Right lobe of liver (tissue), 6 donors: ENCODE results near the gene SELENOV. TPM values are rescaled to one million over a fixed set of nuclear protein-coding genes. Genes with fewer than 3 reads are reported as not detected.

Experiments used
- ATAC-seq, 4 donors: fragments of 200-7000 bp; cut with Tn5 transposase; one replicate each; pipeline ENCODE4 v1.9.1; 2020; ENCODE audit warnings: mild to moderate bottlenecking in 4 of 4, moderate library complexity in 4 of 4
- DNase-seq, 3 donors: peaks; one replicate each; pipeline ENCODE4 v3.0.0-alpha.2; 2020
- H3K27ac ChIP-seq, 3 donors: fragments of 200-600 bp; one replicate each; pipeline ENCODE4 v1.8.0; 2022
- H3K27me3 ChIP-seq, 2 donors: fragments of 200-600 bp; one replicate each; pipeline ENCODE4 v1.8.0; 2022
- H3K36me3 ChIP-seq, 4 donors: fragments of 200-600 bp; sonication (generic) in 1 of 4; one replicate each; pipeline versions ENCODE4 v1.5.1 to v1.8.0; 2017 to 2022; ENCODE audit warnings: control low read depth in 1 of 4
- H3K4me1 ChIP-seq, 4 donors: fragments of 200-600 bp; sonication (generic) in 1 of 4; one replicate each; pipeline versions ENCODE4 v1.5.1 to v1.8.0; 2017 to 2022; ENCODE audit warnings: control low read depth in 1 of 4
- H3K4me3 ChIP-seq, 3 donors: fragments of 200-600 bp; one replicate each; pipeline ENCODE4 v1.8.0; 2022
- H3K9me3 ChIP-seq, 4 donors: fragments of 200-600 bp; sonication (generic) in 1 of 4; one replicate each; pipeline versions ENCODE4 v1.5.1 to v1.8.0; 2017 to 2022; ENCODE audit warnings: control low read depth in 1 of 4
- CTCF ChIP-seq, 4 donors: fragments of 200-600 bp in 3 of 4; fragments of 450-650 bp in 1 of 4; IDR thresholded peaks; one replicate each; pipeline versions ENCODE4 v1.5.1 to v1.8.0; 2016 to 2022; ENCODE audit warnings: antibody characterized with exemption in 4 of 4, mild to moderate bottlenecking in 2 of 4
- POLR2A ChIP-seq: fragments of 450-650 bp; IDR thresholded peaks from one replicate; pipeline ENCODE4 v1.6.1; 2017; ENCODE audit warnings: antibody characterized with exemption, mild to moderate bottlenecking
- WGBS: methylation state at CpG from one replicate; pipeline ENCODE4 v1.1.6; 2018; ENCODE audit warnings: low coverage, low lambda C conversion rate; ENCODE audit not compliant: insufficient coverage; ENCODE audit errors: missing lambda C conversion rate; 5-methylcytosine and 5-hydroxymethylcytosine counted together
- intact Hi-C, 2 donors: fragments of 100-400 bp; cut with DNase I; formaldehyde crosslinking; loops; one replicate each; pipeline versions ENCODE4 v1.11.2 to v1.14.1; 2022
- total RNA-seq, 6 experiments: library from RNA; depleted of rRNA in 2 of 6; stranded (reverse); fragments of >200 nt in 2 of 6; fragmentation: NEBNext Ultra II Directional in 3 of 6; extraction: Animal tissue kit (Norgen Biotek cat#: 25700) in 3 of 6; gene quantifications; one replicate each; pipeline versions ENCODE4 v1.1.0 to v1.2.4, GENCODE V29; 2016 to 2023
- donor health status: DM: no; HTN: yes; CAD: no.
- donor health status: DM: no; HTN: no; CAD: no.
- donor health status: DM: no; HTN: no; CAD: no.
- donor health status: DM: no; HTN: yes; CAD: no.
- donor health status: DM: no; HTN: yes; CAD: no.

SELENOV gene
- total RNA-seq, 6 experiments from 2014 or later, result not detected

DNA sequence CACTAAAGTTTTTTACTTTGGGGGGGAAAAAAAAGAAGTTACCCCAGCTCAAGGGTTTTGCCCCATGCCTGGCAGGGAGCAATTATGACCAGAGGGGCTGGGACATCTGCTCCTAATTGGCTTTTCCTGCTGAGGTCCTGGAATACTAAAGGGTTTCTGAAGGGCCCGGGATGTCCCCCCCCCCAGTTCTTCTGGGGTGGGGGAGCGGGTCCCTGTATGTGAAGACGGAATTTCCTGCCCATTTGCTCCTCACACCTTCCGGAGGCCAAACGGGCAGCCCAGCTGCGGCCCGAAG, 17.3 kb upstream of the SELENOV start:
- TF ChIP-seq POLR2A (no peak), CTCF (IDR thresholded peaks at IDR 0.05) (no peak)
- Histone ChIP-seq H3K36me3 (no peaks in the 10 kb centered on the region), H3K9me3 (no peaks in the 10 kb centered on the region), H3K4me1 (peaks cover 0 to 4% (median 0%) of the 10 kb centered on the region in 4 donors), H3K4me3 (no peak overlapping the region), H3K27ac (no peak overlapping the region), H3K27me3 (peaks cover 0 to 13% of the 10 kb centered on the region in 2 donors)
- ATAC-seq (no peak), DNase-seq (no peak)
- WGBS, result 0% methylated on average over 1 of the region's 7 CpGs
- intact Hi-C loops, result no loop called here

GRCh38 chr19:39497996-39498797, 16.7 kb upstream of the SELENOV start:
- peaks cover 0 to 13% of the 10 kb centered on the region in 2 donors for H3K27me3 ChIP-seq

GRCh38 chr19:39498798-39499642, 15.9 kb upstream of the SELENOV start, which contains the start of gene DLL3:
Gene DLL3, plus strand, starts transcription at chr19:39498947. Its CDS starts 28 bp downstream, at chr19:39498975.
- intact Hi-C loops, result no loop called here
- no peak for DNase-seq
- Histone ChIP-seq H3K4me3 (no peak within 1 kb of the TSS), H3K27me3 (peaks cover 0 to 13% of the 10 kb centered on the region in 2 donors), H3K9me3 (no peaks in the 10 kb centered on the region), H3K4me1 (peaks cover 0 to 4% (median 0%) of the 10 kb centered on the region in 4 donors), H3K36me3 (no peaks in the 10 kb centered on the region), H3K27ac (no peak within 1 kb of the TSS)
- 2% methylated on average over 29 of the region's 60 CpGs for WGBS
- peak in 2 of 4 donors; percentile 7 for ATAC-seq
- TF ChIP-seq POLR2A (no peak), CTCF (IDR thresholded peaks at IDR 0.05) (no peak)

More at GRCh38 chr19:39497996-39498797, 16.7 kb upstream of the SELENOV start:
- H3K4me1 ChIP-seq, result peaks cover 0 to 4% (median 0%) of the 10 kb centered on the region in 4 donors
- H3K9me3 ChIP-seq, result no peaks in the 10 kb centered on the region
- intact Hi-C loops, result no loop called here
- 1% methylated on average over 23 of the region's 40 CpGs for WGBS
- no peak for DNase-seq
- no peaks in the 10 kb centered on the region for H3K36me3 ChIP-seq
- H3K4me3 ChIP-seq, result no peak overlapping the region
- H3K27ac ChIP-seq, result no peak overlapping the region
- ATAC-seq, result peak; percentile 24 to 81 (median 57)
- TF ChIP-seq POLR2A (no peak), CTCF (IDR thresholded peaks at IDR 0.05) (peak in 1 of 4 donors; percentile 34)

DNA sequence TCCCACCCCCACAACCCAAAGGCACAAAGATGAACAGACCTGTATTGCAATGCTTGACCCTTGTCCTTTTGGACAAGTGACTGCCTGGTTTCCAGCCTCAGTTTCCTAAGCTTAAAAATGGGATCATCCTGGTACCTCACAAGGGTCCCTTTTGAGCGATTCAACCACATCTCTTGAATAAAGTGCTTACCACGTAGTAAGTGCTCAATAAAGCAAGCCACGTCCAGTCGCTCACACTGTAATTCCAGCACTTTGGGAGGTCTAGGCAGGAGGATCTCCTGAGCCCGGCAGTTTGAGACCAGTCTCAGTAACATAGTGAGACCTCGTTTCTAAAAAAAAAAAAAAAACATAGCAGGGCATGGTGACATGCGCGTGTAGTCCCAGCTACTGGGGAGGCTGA, 15.0 kb upstream of the SELENOV start:
- intact Hi-C loops, result no loop called here
- ATAC-seq (no peak), DNase-seq (no peak)
- Histone ChIP-seq H3K27me3 (peaks cover 0 to 13% of the 10 kb centered on the region in 2 donors), H3K27ac (no peak overlapping the region), H3K9me3 (no peaks in the 10 kb centered on the region), H3K36me3 (no peaks in the 10 kb centered on the region), H3K4me3 (no peak overlapping the region), H3K4me1 (peaks cover 0 to 4% (median 0%) of the 10 kb centered on the region in 4 donors)
- WGBS, result 72% methylated on average over 8 of the region's 8 CpGs
- no peak for TF ChIP-seq POLR2A
- TF ChIP-seq CTCF (IDR thresholded peaks at IDR 0.05), result no peak
